HG02884 (cell line): ENCODE data around the gene PSMA5.

Source experiments
- ATAC-seq: cut with Tn5 transposase; IDR thresholded peaks from one replicate; pipeline ENCODE4 v1.9.1; 2021; ENCODE audit warnings: mild to moderate bottlenecking, moderate library complexity; ENCODE audit not compliant: unreplicated experiment

Gene PSMA5

GRCh38 chr1:109371341-109371739, 54.9 kb downstream of the PSMA5 start:
- no peak for ATAC-seq

- no peak for ATAC-seq
Measured at GRCh38 chr1:109370712-109371340, 55.4 kb downstream of the PSMA5 start.

- no peak for ATAC-seq
Measured at GRCh38 chr1:109369167-109369746, 57.0 kb downstream of the PSMA5 start.

GRCh38 chr1:109368464-109368863, 57.8 kb downstream of the PSMA5 start:
- ATAC-seq: no peak

GRCh38 chr1:109367626-109368025, 58.6 kb downstream of the PSMA5 start:
- ATAC-seq: no peak

GRCh38 chr1:109365642-109366204, 60.5 kb downstream of the PSMA5 start:
- no peak for ATAC-seq

GRCh38 chr1:109361649-109362048, 64.6 kb downstream of the PSMA5 start:
- ATAC-seq: no peak

- no peak for ATAC-seq
Measured at GRCh38 chr1:109361069-109361468, 65.2 kb downstream of the PSMA5 start.

GRCh38 chr1:109357616-109358015, 68.6 kb downstream of the PSMA5 start:
- no peak for ATAC-seq

GRCh38 chr1:109356915-109357314, 69.3 kb downstream of the PSMA5 start:
- no peak for ATAC-seq

GRCh38 chr1:109356505-109356904, 69.7 kb downstream of the PSMA5 start:
- no peak for ATAC-seq

GRCh38 chr1:109354929-109355328, 71.3 kb downstream of the PSMA5 start:
- ATAC-seq: no peak

- no peak for ATAC-seq
Measured at GRCh38 chr1:109351457-109351856, 74.8 kb downstream of the PSMA5 start.

GRCh38 chr1:109350655-109351054, 75.6 kb downstream of the PSMA5 start:
- ATAC-seq: no peak

- no peak for ATAC-seq
Measured at GRCh38 chr1:109350182-109350581, 76.1 kb downstream of the PSMA5 start.
